GM23248 (cell line): ENCODE measurements around the gene SLC2A13.

Source experiments
- EZH2 ChIP-seq: fragments of 200-600 bp; sonication (generic); IDR thresholded peaks from 2 replicates; pipeline ENCODE4 v1.6.1; 2018; ENCODE audit warnings: antibody characterized with exemption, mild to moderate bottlenecking; ENCODE audit not compliant: insufficient read depth, poor library complexity, severe bottlenecking
- EZH2phosphoT487 ChIP-seq: fragments of 200-600 bp; sonication (generic); IDR thresholded peaks from 2 replicates; pipeline ENCODE4 v1.6.1; 2018; ENCODE audit warnings: antibody characterized with exemption, moderate library complexity, mild to moderate bottlenecking, low read depth; ENCODE audit not compliant: insufficient read depth

- TF ChIP-seq EZH2phosphoT487, result no peak
- no peak for TF ChIP-seq EZH2
Measured at GRCh38 chr12:40137252-40137651, 31.4 kb upstream of the SLC2A13 start.
